GM11168 (cell line): ENCODE measurements around the gene CHD1L.
"Not testable (repeated sequence)": the region's sequence is repeated elsewhere in the genome, so short reads cannot be mapped to it uniquely, and the experiment has no call there.

Source experiments
- in situ Hi-C: fragments of 300-500 bp; cut with MboI; formaldehyde crosslinking; loops from one replicate; pipeline ENCODE4 v1.12.0; 2022; ENCODE audit warnings: low sequenced_read_pairs; ENCODE audit not compliant: unreplicated experiment

Gene CHD1L

GRCh38 chr1:147260956-147261355 is 18.5 kb downstream of the CHD1L start:
- in situ Hi-C loops: no loop called here

GRCh38 chr1:147264158-147264768 is 21.8 kb downstream of the CHD1L start:
- in situ Hi-C loops: no loop called here

GRCh38 chr1:147266381-147266780 is 23.9 kb downstream of the CHD1L start:
- in situ Hi-C loops: no loop called here

- in situ Hi-C loops: no loop called here
Observed at GRCh38 chr1:147267711-147268110, 25.2 kb downstream of the CHD1L start.

DNA sequence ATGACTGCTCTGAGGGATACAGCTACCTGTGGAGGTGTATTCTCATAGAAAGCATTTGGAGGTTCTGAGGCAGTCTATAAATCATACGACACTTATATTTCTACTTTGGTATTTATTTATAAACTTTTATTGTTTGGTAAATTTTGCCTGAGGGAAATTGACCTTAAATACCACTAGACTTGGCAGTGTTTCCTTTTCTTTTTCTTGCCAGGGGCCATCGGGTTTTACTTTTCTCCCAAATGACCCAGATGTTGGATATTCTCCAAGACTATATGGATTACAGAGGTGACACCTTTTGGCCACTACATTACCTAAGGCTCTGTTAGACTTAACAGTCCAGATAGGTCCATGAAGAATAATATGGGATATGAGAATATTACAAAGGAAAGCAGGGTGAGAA is 28.2 kb downstream of the CHD1L start:
- in situ Hi-C loops: loop anchor here (10.0 kb wide), 1 partner anchor 114 kb away; no protein-coding TSS in a partner anchor

DNA sequence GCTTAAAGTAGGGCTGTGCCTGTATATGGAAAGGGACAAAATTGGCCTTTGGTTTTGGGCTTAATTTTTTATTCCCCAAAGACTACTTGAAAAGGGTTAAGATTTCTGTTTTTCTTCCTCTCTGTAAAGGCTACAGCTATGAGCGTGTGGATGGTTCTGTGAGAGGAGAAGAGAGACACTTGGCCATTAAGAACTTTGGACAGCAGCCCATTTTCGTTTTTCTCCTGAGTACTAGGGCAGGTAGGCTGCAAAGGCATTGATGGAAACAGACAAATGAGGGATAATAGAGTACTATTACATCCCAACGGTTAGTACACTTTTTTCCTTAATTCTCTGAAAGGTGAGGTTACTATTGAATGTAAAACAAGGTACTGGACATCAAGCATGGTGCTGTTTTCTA is 29.6 kb downstream of the CHD1L start:
- in situ Hi-C loops: loop anchor here (10.0 kb wide), 1 partner anchor 113 kb away; no protein-coding TSS in a partner anchor

GRCh38 chr1:147273409-147274336 is 31.2 kb downstream of the CHD1L start:
- in situ Hi-C loops: loop anchor here (10.0 kb wide), 1 partner anchor 111 kb away; no protein-coding TSS in a partner anchor

GRCh38 chr1:147281950-147282349 is 39.5 kb downstream of the CHD1L start:
- in situ Hi-C loops: no loop called here

GRCh38 chr1:147283011-147283410 is 40.5 kb downstream of the CHD1L start:
- in situ Hi-C loops: no loop called here

DNA sequence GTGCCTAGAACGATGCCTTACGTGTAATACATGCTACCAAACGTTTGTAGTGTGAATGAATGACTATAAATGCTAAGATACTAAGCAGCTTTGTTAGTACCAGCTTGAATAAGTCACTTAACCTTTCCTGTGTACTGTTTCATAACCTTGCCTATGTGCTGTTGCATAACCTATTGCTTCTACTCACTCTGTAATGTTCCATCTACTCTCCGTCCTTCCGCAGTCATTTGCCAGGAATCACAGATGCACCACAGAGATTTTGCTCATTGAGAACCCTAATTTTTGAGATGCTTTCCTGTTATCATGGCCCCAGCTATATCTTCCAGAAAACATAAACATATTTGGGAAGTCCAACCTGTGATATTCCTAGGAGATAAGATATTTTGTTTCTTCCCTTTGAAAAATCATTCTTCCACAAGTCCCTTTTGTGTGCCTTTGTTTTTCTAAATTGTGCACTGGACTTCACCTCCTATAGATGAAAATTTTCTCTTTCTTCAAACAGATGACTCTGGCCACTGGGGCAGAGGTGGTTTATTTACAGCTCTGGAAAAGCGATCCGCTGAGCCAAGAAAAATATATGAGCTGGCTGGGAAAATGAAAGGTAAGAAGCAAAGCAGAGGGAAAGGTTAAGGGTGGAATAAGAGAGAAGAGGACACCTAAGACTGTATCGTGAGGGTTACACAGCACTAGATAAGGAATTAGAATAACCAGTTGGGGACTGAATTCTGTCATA is 44.8 kb downstream of the CHD1L start:
- in situ Hi-C loops: no loop called here

DNA sequence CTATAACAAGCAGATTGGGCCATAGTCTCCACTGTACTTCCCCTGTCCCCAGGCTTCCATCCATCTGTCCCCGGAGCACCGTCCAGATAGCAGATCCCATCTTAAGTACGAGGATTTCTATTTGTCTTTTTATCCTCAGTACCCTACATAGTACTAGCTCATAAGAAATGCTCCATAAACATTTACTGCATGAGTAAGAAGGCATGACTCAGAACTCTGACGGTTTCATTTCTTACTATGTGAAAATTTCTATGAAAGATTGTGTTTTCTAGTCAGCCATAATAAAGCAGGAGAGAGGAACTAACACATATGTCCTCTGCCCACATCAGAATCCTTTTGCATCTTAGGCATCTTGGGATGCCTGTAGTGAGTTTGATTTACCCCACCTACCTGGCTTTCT is 49.5 kb downstream of the CHD1L start:
- in situ Hi-C loops: no loop called here

DNA sequence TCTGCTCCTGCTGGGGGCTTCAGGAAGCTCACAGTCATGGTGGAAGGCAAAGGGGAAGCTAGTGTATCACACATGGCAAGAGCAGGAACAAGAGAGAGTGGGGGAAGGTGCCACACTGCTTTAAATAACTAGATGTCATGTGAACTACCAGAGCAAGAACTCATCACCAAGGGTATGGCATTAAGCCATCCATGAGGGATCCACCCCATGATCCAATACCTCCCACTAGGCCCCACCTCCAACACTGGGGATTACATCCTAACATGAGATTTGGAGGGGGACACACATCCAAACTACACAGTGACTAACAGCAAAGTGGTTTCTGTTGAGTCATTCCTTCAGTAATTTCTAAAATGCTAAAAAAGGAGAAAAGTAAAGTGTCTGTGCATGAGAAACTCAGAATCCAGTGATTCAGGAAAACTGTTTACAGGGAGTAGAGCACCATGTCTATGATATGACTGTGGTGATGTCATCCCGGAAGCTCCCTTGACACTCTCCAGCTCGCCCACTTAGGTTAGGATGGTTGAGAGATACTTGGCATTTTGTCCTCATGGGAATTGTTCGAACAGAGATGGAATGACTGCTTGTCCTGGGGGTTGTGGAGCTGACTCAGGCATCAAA is 50.3 kb downstream of the CHD1L start:
- in situ Hi-C loops: no loop called here

- in situ Hi-C loops: no loop called here
Observed at GRCh38 chr1:147297438-147297837, 55.0 kb downstream of the CHD1L start.

DNA sequence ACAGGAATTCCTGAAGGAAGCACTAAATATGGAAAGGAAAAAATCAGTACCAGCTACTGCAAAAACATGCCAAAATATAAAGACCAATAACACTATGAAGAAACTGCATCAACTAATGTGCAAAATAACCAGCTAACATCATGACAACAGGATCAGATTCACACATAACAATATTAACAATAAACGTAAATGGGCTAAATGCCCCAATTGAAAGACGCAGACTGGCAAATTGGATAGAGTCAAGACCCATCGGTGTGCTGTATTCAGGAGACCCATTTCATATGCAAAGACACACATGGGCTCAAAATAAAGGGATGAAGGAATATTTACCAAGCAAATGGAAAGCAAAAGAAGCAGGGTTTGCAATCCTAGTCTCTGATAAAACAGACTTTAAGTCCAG is 63.3 kb downstream of the CHD1L start:
- in situ Hi-C loops: not testable (repeated sequence)

DNA sequence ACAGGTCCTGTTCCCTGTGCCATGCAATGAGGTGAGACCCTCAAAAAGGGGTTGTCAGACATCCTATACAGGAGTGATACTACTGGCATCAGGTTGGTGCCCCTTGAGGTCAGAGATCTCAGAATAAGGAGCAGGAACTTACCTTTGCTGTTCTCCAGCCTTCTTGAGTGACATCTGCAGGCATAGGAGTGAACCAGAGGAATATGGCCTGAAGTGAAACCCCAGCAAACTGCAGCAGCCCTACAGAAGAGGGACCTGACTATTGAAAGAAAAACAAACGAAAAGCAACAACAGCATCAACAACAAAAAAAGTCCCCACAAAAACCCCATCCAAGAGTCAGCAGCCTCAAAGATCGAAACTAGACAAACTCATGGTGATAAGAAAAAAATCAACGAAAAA is 74.5 kb downstream of the CHD1L start:
- in situ Hi-C loops: no loop called here

DNA sequence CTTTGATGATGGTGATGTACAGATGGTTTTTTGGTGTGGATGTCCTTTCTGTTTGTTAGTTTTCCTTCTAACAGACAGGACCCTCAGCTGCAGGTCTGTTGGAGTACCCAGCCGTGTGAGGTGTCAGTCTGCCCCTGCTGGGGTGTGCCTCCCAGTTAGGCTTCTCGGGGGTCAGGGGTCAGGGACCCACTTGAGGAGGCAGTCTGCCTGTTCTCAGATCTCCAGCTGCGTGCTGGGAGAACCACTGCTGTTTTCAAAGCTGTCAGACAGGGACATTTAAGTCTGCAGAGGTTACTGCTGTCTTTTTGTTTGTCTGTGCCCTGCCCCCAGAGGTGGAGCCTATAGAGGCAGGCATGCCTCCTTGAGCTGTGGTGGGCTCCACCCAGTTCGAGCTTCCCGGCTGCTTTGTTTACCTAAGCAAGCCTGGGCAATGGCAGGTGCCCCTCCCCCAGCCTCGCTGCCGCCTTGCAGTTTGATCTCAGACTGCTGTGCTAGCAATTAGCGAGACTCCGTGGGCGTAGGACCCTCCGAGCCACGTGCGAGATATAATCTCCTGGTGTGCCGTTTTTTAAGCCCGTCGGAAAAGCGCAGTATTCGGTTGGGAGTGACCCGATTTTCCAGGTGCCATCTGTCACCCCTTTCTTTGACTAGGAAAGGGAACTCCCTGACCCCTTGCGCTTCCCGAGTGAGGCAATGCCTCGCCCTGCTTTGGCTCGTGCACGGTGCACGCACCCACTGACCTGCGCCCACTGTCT is 84.6 kb downstream of the CHD1L start:
- in situ Hi-C loops: not testable (repeated sequence)

- in situ Hi-C loops: no loop called here
Observed at GRCh38 chr1:147334292-147334691, 91.8 kb downstream of the CHD1L start.

- in situ Hi-C loops: no loop called here
Observed at GRCh38 chr1:147336291-147336690, 93.8 kb downstream of the CHD1L start.

- in situ Hi-C loops: no loop called here
Observed at GRCh38 chr1:147337040-147337630, 94.7 kb downstream of the CHD1L start.
